ENCODE data around the gene IDE.
"Not testable (repeated sequence)": the region's sequence is repeated elsewhere in the genome, so short reads cannot be mapped to it uniquely, and the experiment has no call there.

IDE gene

GRCh38 chr10:92418891-92419290, 155.0 kb downstream of the IDE start:
- DNase-seq (ENCODE audit: low spot score): no peak

GRCh38 chr10:92418221-92418620, 155.7 kb downstream of the IDE start:
- no peak for DNase-seq (ENCODE audit: low spot score)

- DNase-seq (ENCODE audit: low spot score): no peak
Observed at GRCh38 chr10:92413519-92413918, 160.4 kb downstream of the IDE start.

- DNase-seq (ENCODE audit: low spot score): no peak
Observed at GRCh38 chr10:92413011-92413410, 160.9 kb downstream of the IDE start.

- DNase-seq (ENCODE audit: low spot score): no peak
Observed at GRCh38 chr10:92411406-92411805, 162.5 kb downstream of the IDE start.

- DNase-seq (ENCODE audit: low spot score): no peak
Observed at GRCh38 chr10:92410501-92410900, 163.4 kb downstream of the IDE start.

- no peak for DNase-seq (ENCODE audit: low spot score)
Observed at GRCh38 chr10:92408017-92408361, 165.9 kb downstream of the IDE start.

GRCh38 chr10:92407305-92408016, 166.4 kb downstream of the IDE start:
- DNase-seq (ENCODE audit: low spot score): no peak

GRCh38 chr10:92405419-92405924, 168.4 kb downstream of the IDE start:
- DNase-seq (ENCODE audit: low spot score): no peak

- DNase-seq (ENCODE audit: low spot score): no peak
Observed at GRCh38 chr10:92404612-92405418, 169.1 kb downstream of the IDE start.

GRCh38 chr10:92402234-92402633, 171.7 kb downstream of the IDE start:
- not testable (repeated sequence) for DNase-seq (ENCODE audit: low spot score)
